SK-N-SH treated with all-trans-retinoic acid at 6 μM for 48 hours (cell line): ENCODE results near the gene MRPS2.

Experiments
- BACH2 ChIP-seq: fragments of 250-450 bp; sonication (Bioruptor Pico); IDR thresholded peaks from 2 replicates; pipeline ENCODE4 v1.9.0; 2021; ENCODE audit warnings: mild to moderate bottlenecking, borderline replicate concordance
- ESRRG ChIP-seq: fragments of 250-450 bp; sonication (Bioruptor Pico); IDR thresholded peaks from 2 replicates; pipeline ENCODE4 v1.6.1; 2021; ENCODE audit warnings: mild to moderate bottlenecking
- OSR1 ChIP-seq: fragments of 250-450 bp; sonication (Bioruptor Pico); IDR thresholded peaks from 2 replicates; pipeline ENCODE4 v1.8.0; 2022; ENCODE audit warnings: moderate library complexity, mild to moderate bottlenecking, inconsistent platforms
- SNAI2 ChIP-seq: fragments of 250-450 bp; sonication (Bioruptor Pico); IDR thresholded peaks from 2 replicates; pipeline ENCODE4 v1.5.0; 2020; ENCODE audit warnings: mild to moderate bottlenecking, moderate library complexity
- TCF4 ChIP-seq: fragments of 250-450 bp; sonication (Bioruptor Pico); IDR thresholded peaks from 2 replicates; pipeline ENCODE4 v1.8.0; 2021; ENCODE audit warnings: mild to moderate bottlenecking, moderate library complexity, borderline replicate concordance
- TOX ChIP-seq: fragments of 250-450 bp; sonication (Bioruptor Pico); IDR thresholded peaks from 2 replicates; pipeline ENCODE4 v1.8.0; 2021; ENCODE audit warnings: mild to moderate bottlenecking, moderate library complexity, borderline replicate concordance
- TF ChIP-seq, protein P1 (sequence below): fragments of 250-450 bp; sonication (Bioruptor Pico); IDR thresholded peaks from 2 replicates; pipeline ENCODE4 v1.8.0; 2020; ENCODE audit warnings: mild to moderate bottlenecking, moderate library complexity, borderline replicate concordance
- TF ChIP-seq, protein P2 (sequence below): fragments of 250-450 bp; sonication (Bioruptor Pico); IDR thresholded peaks from 2 replicates; pipeline ENCODE4 v1.5.0; 2020; ENCODE audit warnings: mild to moderate bottlenecking, moderate library complexity

DNA sequence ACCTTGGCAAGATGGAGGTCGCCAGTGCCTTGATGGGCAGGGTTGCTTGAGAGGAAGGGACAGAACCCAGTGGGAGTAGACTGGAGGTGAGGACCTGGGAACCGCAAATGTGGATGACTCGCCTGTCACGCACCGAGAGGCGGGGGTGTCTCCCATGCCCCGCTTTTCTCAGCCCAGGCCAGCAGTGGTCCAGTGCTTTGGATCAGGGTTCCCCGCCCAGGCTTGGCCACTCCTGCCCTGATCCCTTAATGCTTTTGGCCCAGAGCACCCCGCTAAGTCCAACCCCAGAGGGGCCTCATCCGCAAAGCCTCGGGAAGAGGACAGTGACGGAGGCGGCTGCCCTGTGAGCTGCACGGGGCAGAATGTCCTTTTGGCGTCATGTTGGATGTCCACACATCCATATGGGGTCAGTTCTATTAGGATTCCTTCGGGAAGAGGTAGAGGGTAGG, 2.4 kb downstream of the MRPS2 start:
- no peak for TF ChIP-seq BACH2 (CRISPR knock-in tag)
- no peak for TF ChIP-seq TOX
- TF ChIP-seq, protein P1, sequence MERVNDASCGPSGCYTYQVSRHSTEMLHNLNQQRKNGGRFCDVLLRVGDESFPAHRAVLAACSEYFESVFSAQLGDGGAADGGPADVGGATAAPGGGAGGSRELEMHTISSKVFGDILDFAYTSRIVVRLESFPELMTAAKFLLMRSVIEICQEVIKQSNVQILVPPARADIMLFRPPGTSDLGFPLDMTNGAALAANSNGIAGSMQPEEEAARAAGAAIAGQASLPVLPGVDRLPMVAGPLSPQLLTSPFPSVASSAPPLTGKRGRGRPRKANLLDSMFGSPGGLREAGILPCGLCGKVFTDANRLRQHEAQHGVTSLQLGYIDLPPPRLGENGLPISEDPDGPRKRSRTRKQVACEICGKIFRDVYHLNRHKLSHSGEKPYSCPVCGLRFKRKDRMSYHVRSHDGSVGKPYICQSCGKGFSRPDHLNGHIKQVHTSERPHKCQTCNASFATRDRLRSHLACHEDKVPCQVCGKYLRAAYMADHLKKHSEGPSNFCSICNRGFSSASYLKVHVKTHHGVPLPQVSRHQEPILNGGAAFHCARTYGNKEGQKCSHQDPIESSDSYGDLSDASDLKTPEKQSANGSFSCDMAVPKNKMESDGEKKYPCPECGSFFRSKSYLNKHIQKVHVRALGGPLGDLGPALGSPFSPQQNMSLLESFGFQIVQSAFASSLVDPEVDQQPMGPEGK (CRISPR knock-in tag): no peak
- TF ChIP-seq SNAI2 (CRISPR knock-in tag): no peak
- TF ChIP-seq TCF4 (CRISPR knock-in tag): no peak
- TF ChIP-seq, protein P2, sequence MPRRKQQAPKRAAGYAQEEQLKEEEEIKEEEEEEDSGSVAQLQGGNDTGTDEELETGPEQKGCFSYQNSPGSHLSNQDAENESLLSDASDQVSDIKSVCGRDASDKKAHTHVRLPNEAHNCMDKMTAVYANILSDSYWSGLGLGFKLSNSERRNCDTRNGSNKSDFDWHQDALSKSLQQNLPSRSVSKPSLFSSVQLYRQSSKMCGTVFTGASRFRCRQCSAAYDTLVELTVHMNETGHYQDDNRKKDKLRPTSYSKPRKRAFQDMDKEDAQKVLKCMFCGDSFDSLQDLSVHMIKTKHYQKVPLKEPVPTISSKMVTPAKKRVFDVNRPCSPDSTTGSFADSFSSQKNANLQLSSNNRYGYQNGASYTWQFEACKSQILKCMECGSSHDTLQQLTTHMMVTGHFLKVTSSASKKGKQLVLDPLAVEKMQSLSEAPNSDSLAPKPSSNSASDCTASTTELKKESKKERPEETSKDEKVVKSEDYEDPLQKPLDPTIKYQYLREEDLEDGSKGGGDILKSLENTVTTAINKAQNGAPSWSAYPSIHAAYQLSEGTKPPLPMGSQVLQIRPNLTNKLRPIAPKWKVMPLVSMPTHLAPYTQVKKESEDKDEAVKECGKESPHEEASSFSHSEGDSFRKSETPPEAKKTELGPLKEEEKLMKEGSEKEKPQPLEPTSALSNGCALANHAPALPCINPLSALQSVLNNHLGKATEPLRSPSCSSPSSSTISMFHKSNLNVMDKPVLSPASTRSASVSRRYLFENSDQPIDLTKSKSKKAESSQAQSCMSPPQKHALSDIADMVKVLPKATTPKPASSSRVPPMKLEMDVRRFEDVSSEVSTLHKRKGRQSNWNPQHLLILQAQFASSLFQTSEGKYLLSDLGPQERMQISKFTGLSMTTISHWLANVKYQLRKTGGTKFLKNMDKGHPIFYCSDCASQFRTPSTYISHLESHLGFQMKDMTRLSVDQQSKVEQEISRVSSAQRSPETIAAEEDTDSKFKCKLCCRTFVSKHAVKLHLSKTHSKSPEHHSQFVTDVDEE (CRISPR knock-in tag): no peak
- TF ChIP-seq OSR1 (CRISPR knock-in tag): no peak
- no peak for TF ChIP-seq ESRRG (CRISPR knock-in tag)
